Right renal pelvis (tissue), 4 donors: Measurements from ENCODE around the gene PSORS1C2. TPM values are rescaled to one million over a fixed set of nuclear protein-coding genes. Genes with fewer than 3 reads are reported as not detected.
A peak's percentile ranks its signal among the peaks of the same experiment; 100 is the strongest.
"Not testable (repeated sequence)": the region's sequence is repeated elsewhere in the genome, so short reads cannot be mapped to it uniquely, and the experiment has no call there.

Experiments
- DNase-seq, 4 donors: peaks; one replicate each; pipeline ENCODE4 v3.0.0-alpha.2; 2013; ENCODE audit warnings: low read depth in 4 of 4, low spot score in 3 of 4, missing footprints in 1 of 4
- polyA plus RNA-seq, 4 donors: library from polyadenylated mRNA; unstranded; fragments of 120-200 nt; gene quantifications; one replicate each; pipeline ENCODE4 v1.2.1, GENCODE V29; 2013; ENCODE audit not compliant: insufficient read length in 4 of 4

PSORS1C2 gene
- polyA plus RNA-seq: not detected

- DNase-seq: no peak
These were observed at the start of gene PSORS1C2 for GRCh38 chr6:31138982-31139381. Gene PSORS1C2 (minus strand): TSS chr6:31139066. CDS start chr6:31139026, 40 bp downstream.

- no peak for DNase-seq
These were observed 48.9 kb upstream of the PSORS1C2 start for GRCh38 chr6:31187780-31188194.

- no peak for DNase-seq
These were observed 47.3 kb upstream of the PSORS1C2 start for GRCh38 chr6:31186052-31186734.

GRCh38 chr6:31185695-31186051 is 46.8 kb upstream of the PSORS1C2 start:
- not testable (repeated sequence) for DNase-seq

- DNase-seq: not testable (repeated sequence)
These were observed 45.0 kb upstream of the PSORS1C2 start for GRCh38 chr6:31183859-31184258.

- DNase-seq: not testable (repeated sequence)
These were observed 44.4 kb upstream of the PSORS1C2 start for GRCh38 chr6:31183287-31183686.

GRCh38 chr6:31180500-31180899 is 41.6 kb upstream of the PSORS1C2 start:
- DNase-seq: peak in 1 of 4 donors; percentile 56

- DNase-seq: no peak
These were observed 41.0 kb upstream of the PSORS1C2 start for GRCh38 chr6:31179896-31180295.

- no peak for DNase-seq
These were observed 40.1 kb upstream of the PSORS1C2 start for GRCh38 chr6:31179042-31179386.

- DNase-seq: no peak
These were observed 39.5 kb upstream of the PSORS1C2 start for GRCh38 chr6:31178143-31179041.

- DNase-seq: no peak
These were observed 37.1 kb upstream of the PSORS1C2 start for GRCh38 chr6:31175971-31176370.

- DNase-seq: no peak
These were observed 35.5 kb upstream of the PSORS1C2 start for GRCh38 chr6:31174378-31174777.

- no peak for DNase-seq
These were observed 34.5 kb upstream of the PSORS1C2 start for GRCh38 chr6:31173406-31173805.

- DNase-seq: no peak
These were observed 34.1 kb upstream of the PSORS1C2 start for GRCh38 chr6:31172973-31173384.

- DNase-seq: no peak
These were observed 33.4 kb upstream of the PSORS1C2 start for GRCh38 chr6:31171931-31172905.

GRCh38 chr6:31170987-31171671 is 32.3 kb upstream of the PSORS1C2 start:
- no peak for DNase-seq

- DNase-seq: no peak
These were observed 31.7 kb upstream of the PSORS1C2 start, which contains the start of gene POU5F1 for GRCh38 chr6:31170600-31170881. Gene POU5F1 (minus strand): TSS chr6:31170682. CDS start chr6:31170620, 62 bp downstream.

GRCh38 chr6:31169858-31170599 is 31.2 kb upstream of the PSORS1C2 start:
- not testable (repeated sequence) for DNase-seq

- no peak for DNase-seq
These were observed 30.4 kb upstream of the PSORS1C2 start for GRCh38 chr6:31169123-31169857.
